DND-41 (cell line): ENCODE measurements around the gene C1QTNF6.

Experiments used
- ATAC-seq: fragments of 200-7000 bp; cut with Tn5 transposase; 3 replicates; pipeline ENCODE4 v1.9.1; 2021; ENCODE audit warnings: low read depth; ENCODE audit not compliant: insufficient read depth
- DNase-seq: peaks from one replicate; pipeline ENCODE4 v3.0.0-alpha.2; 2020
- H2AFZ ChIP-seq: 2 replicates; pipeline ENCODE4 v1.6.0; 2012; ENCODE audit warnings: low read depth, low read length
- H3K27ac ChIP-seq: 2 replicates; pipeline ENCODE4 v1.5.1; 2012; ENCODE audit warnings: low read length, inconsistent platforms
- H3K27me3 ChIP-seq: fragments of 200-600 bp; sonication (generic); 2 replicates; pipeline ENCODE4 v1.6.0; 2012; ENCODE audit warnings: low read length, mild to moderate bottlenecking, inconsistent platforms; ENCODE audit not compliant: insufficient read depth, poor library complexity
- H3K36me3 ChIP-seq: 2 replicates; pipeline ENCODE4 v1.5.1; 2012; ENCODE audit warnings: low read length, inconsistent platforms; ENCODE audit not compliant: insufficient read depth
- H3K4me1 ChIP-seq: 2 replicates; pipeline ENCODE4 v1.5.1; 2012; ENCODE audit warnings: mild to moderate bottlenecking, low read length; ENCODE audit not compliant: insufficient read depth
- H3K4me2 ChIP-seq: 2 replicates; pipeline ENCODE4 v1.6.0; 2012; ENCODE audit warnings: mild to moderate bottlenecking, moderate library complexity, low read length, inconsistent platforms; ENCODE audit not compliant: insufficient read depth
- H3K4me3 ChIP-seq, 2 experiments: fragments of 200-600 bp in 1 of 2; shearing (Covaris generic) in 1 of 2; 2 replicates each; pipeline ENCODE4 v1.5.1; 2012 to 2016; ENCODE audit warnings: inconsistent platforms in 2 of 2, low read length in 2 of 2, mild to moderate bottlenecking in 2 of 2, low read depth in 1 of 2, moderate library complexity in 1 of 2
- H3K79me2 ChIP-seq: 2 replicates; pipeline ENCODE4 v1.6.0; 2012; ENCODE audit warnings: low read length, inconsistent platforms; ENCODE audit not compliant: insufficient read depth
- H3K9ac ChIP-seq: 2 replicates; pipeline ENCODE4 v1.6.0; 2012; ENCODE audit warnings: low read depth, mild to moderate bottlenecking, inconsistent platforms, low read length, moderate library complexity
- H3K9me3 ChIP-seq: 2 replicates; pipeline ENCODE4 v1.5.1; 2012; ENCODE audit warnings: low read length, moderate library complexity, mild to moderate bottlenecking, inconsistent platforms; ENCODE audit not compliant: insufficient read depth, severe bottlenecking
- H4K20me1 ChIP-seq: 2 replicates; pipeline ENCODE4 v1.6.0; 2012; ENCODE audit warnings: low read length; ENCODE audit not compliant: insufficient read depth
- CTCF ChIP-seq: IDR thresholded peaks from 2 replicates; pipeline ENCODE4 v1.5.1; 2012; ENCODE audit warnings: borderline replicate concordance, low read length, moderate library complexity, mild to moderate bottlenecking; ENCODE audit not compliant: poor library complexity, severe bottlenecking; ENCODE audit errors: extremely low read depth
- EZH2 ChIP-seq: IDR thresholded peaks from 3 replicates; pipeline ENCODE4 v1.6.1; 2012; ENCODE audit warnings: borderline replicate concordance, low read depth, mild to moderate bottlenecking, moderate library complexity, low read length, inconsistent platforms; ENCODE audit not compliant: severe bottlenecking

Gene C1QTNF6

GRCh38 chr22:37193629-37194191, 5.7 kb upstream of the C1QTNF6 start:
- Histone ChIP-seq H4K20me1 (no peaks in the 10 kb centered on the region), H3K27me3 (no peaks in the 10 kb centered on the region), H3K9me3 (no peaks in the 10 kb centered on the region), H3K4me3 (no peak overlapping the region), H2AFZ (no peak overlapping the region), H3K4me2 (no peak overlapping the region), H3K79me2 (peaks cover 7% of the 10 kb centered on the region), H3K4me1 (peaks cover 11% of the 10 kb centered on the region), H3K9ac (no peak overlapping the region), H3K27ac (no peak overlapping the region), H3K36me3 (no peaks in the 10 kb centered on the region; the same call in 1 of the 2 replicates)
- ATAC-seq (no peak), DNase-seq (no peak)
- TF ChIP-seq CTCF (no peak), EZH2 (no peak)

GRCh38 chr22:37192741-37193140, 4.7 kb upstream of the C1QTNF6 start:
- no peak overlapping the region for H3K9ac ChIP-seq
- ATAC-seq (no peak), DNase-seq (no peak)
- no peak overlapping the region for H3K27ac ChIP-seq
- H3K4me3 ChIP-seq = no peak overlapping the region
- H2AFZ ChIP-seq = no peak overlapping the region
- H4K20me1 ChIP-seq = no peaks in the 10 kb centered on the region
- no peaks in the 10 kb centered on the region for H3K27me3 ChIP-seq
- TF ChIP-seq CTCF (no peak), EZH2 (no peak)
- no peaks in the 10 kb centered on the region; the same call in 1 of the 2 replicates for H3K36me3 ChIP-seq
- H3K4me1 ChIP-seq = peaks cover 6% of the 10 kb centered on the region
- 0 out of 2 replicates have a peak, but pooled peaks cover 1% of the 10 kb centered on the region for H3K79me2 ChIP-seq
- H3K4me2 ChIP-seq = no peak overlapping the region
- H3K9me3 ChIP-seq = no peaks in the 10 kb centered on the region

GRCh38 chr22:37192204-37192603, 4.2 kb upstream of the C1QTNF6 start:
- peaks cover 7% of the 10 kb centered on the region for H3K4me1 ChIP-seq
- H3K79me2 ChIP-seq = no peaks in the 10 kb centered on the region
- H4K20me1 ChIP-seq = no peaks in the 10 kb centered on the region
- ATAC-seq (no peak), DNase-seq (no peak)
- H3K9me3 ChIP-seq = no peaks in the 10 kb centered on the region
- no peak for TF ChIP-seq CTCF
- no peak for TF ChIP-seq EZH2
- H3K9ac ChIP-seq = no peak overlapping the region
- H3K4me3 ChIP-seq = no peak overlapping the region
- H3K27me3 ChIP-seq = no peaks in the 10 kb centered on the region
- no peak overlapping the region for H2AFZ ChIP-seq
- H3K4me2 ChIP-seq = no peak overlapping the region
- H3K27ac ChIP-seq = no peak overlapping the region
- H3K36me3 ChIP-seq = no peaks in the 10 kb centered on the region; the same call in 1 of the 2 replicates
